GM23248 (cell line): Measurements from ENCODE around the gene HPDL. TPM values are rescaled to one million over a fixed set of nuclear protein-coding genes. Genes with fewer than 3 reads are reported as not detected.

Source experiments
- DNase-seq: peaks from one replicate; pipeline ENCODE4 v3.0.0-alpha.2; 2015
- H2AFZ ChIP-seq: fragments of 200-600 bp; sonication (generic); 2 replicates; pipeline ENCODE4 v1.6.1; 2016; ENCODE audit warnings: antibody characterized with exemption
- H3F3A ChIP-seq: fragments of 200-600 bp; sonication (generic); 2 replicates; pipeline ENCODE4 v1.6.1; 2016; ENCODE audit warnings: mild to moderate bottlenecking, antibody characterized with exemption, mixed run types; ENCODE audit not compliant: insufficient read depth
- H3K27ac ChIP-seq: fragments of 200-600 bp; sonication (generic); 2 replicates; pipeline ENCODE4 v1.5.1; 2016; ENCODE audit warnings: mild to moderate bottlenecking
- H3K27me3 ChIP-seq: fragments of 200-600 bp; sonication (generic); replicated peaks from 2 replicates; pipeline ENCODE4 v1.6.1; 2016; ENCODE audit warnings: mild to moderate bottlenecking; ENCODE audit not compliant: insufficient read depth
- H3K36me3 ChIP-seq: fragments of 200-600 bp; sonication (generic); 2 replicates; pipeline ENCODE4 v1.6.1; 2016; ENCODE audit warnings: low read depth, mild to moderate bottlenecking
- H3K4me1 ChIP-seq: fragments of 200-600 bp; sonication (generic); 2 replicates; pipeline ENCODE4 v1.6.1; 2016; ENCODE audit warnings: mild to moderate bottlenecking; ENCODE audit not compliant: insufficient read depth
- H3K4me2 ChIP-seq: fragments of 200-600 bp; sonication (generic); one replicate; pipeline ENCODE4 v1.6.1; 2016; ENCODE audit warnings: mild to moderate bottlenecking; ENCODE audit not compliant: unreplicated experiment
- H3K4me3 ChIP-seq: fragments of 200-600 bp; sonication (generic); 2 replicates; pipeline ENCODE4 v1.5.1; 2016; ENCODE audit warnings: mild to moderate bottlenecking
- H3K79me2 ChIP-seq: fragments of 200-600 bp; sonication (generic); 2 replicates; pipeline ENCODE4 v1.6.1; 2016; ENCODE audit warnings: mild to moderate bottlenecking; ENCODE audit not compliant: insufficient read depth
- H3K9ac ChIP-seq: fragments of 200-600 bp; sonication (generic); 2 replicates; pipeline ENCODE4 v1.6.1; 2016; ENCODE audit warnings: mild to moderate bottlenecking
- H3K9me2 ChIP-seq: fragments of 200-600 bp; sonication (generic); 2 replicates; pipeline ENCODE4 v1.6.1; 2016; ENCODE audit warnings: mixed run types, mild to moderate bottlenecking, moderate library complexity; ENCODE audit not compliant: insufficient read depth
- H3K9me3 ChIP-seq: fragments of 200-600 bp; sonication (generic); one replicate; pipeline ENCODE4 v1.6.1; 2017; ENCODE audit warnings: low read depth
- H4K20me1 ChIP-seq: fragments of 200-600 bp; sonication (generic); 2 replicates; pipeline ENCODE4 v1.6.0; 2016; ENCODE audit not compliant: insufficient read depth
- EZH2 ChIP-seq: fragments of 200-600 bp; sonication (generic); IDR thresholded peaks from 2 replicates; pipeline ENCODE4 v1.6.1; 2018; ENCODE audit warnings: antibody characterized with exemption, mild to moderate bottlenecking; ENCODE audit not compliant: insufficient read depth, poor library complexity, severe bottlenecking
- EZH2phosphoT487 ChIP-seq: fragments of 200-600 bp; sonication (generic); IDR thresholded peaks from 2 replicates; pipeline ENCODE4 v1.6.1; 2018; ENCODE audit warnings: antibody characterized with exemption, moderate library complexity, mild to moderate bottlenecking, low read depth; ENCODE audit not compliant: insufficient read depth
- WGBS, 2 experiments: methylation state at CpG; one replicate each; pipeline ENCODE4 v1.1.6; 2015 to 2017; ENCODE audit warnings: low lambda C conversion rate in 2 of 2, low coverage in 1 of 2; ENCODE audit errors: missing lambda C conversion rate in 2 of 2; 5-methylcytosine and 5-hydroxymethylcytosine counted together
- in situ Hi-C: fragments of 300-500 bp; cut with MboI; formaldehyde crosslinking; loops from 2 replicates; pipeline ENCODE4 v1.15.0; 2020
- polyA plus RNA-seq: library from polyadenylated mRNA; unstranded; fragments of >200 nt; fragmentation: Nextera tagmentation; extraction: Ambion mirVana; gene quantifications from 2 replicates; pipeline ENCODE4 v1.2.1, GENCODE V29; 2016
- total RNA-seq: library from RNA; depleted of rRNA; stranded (reverse); fragments of >200 nt; shearing (Covaris generic); gene quantifications from 2 replicates; pipeline ENCODE4 v1.2.3, GENCODE V29; 2014

Gene HPDL
- total and polyA plus RNA-seq, 2 experiments from 2014 or later, result 1.2 to 3.7 TPM

- TF ChIP-seq EZH2, result no peak
- no peak for TF ChIP-seq EZH2phosphoT487
- H3K4me2 ChIP-seq, result no peak overlapping the region
- in situ Hi-C loops, result no loop called here
- no peak overlapping the region for H2AFZ ChIP-seq
- H4K20me1 ChIP-seq, result no peaks in the 10 kb centered on the region
- no peaks in the 10 kb centered on the region for H3K9me2 ChIP-seq
- H3K27ac ChIP-seq, result no peak overlapping the region
- H3K9ac ChIP-seq, result no peak overlapping the region
- no peaks in the 10 kb centered on the region for H3K27me3 ChIP-seq
- no peaks in the 10 kb centered on the region for H3K9me3 ChIP-seq
- H3K36me3 ChIP-seq, result no peaks in the 10 kb centered on the region
- no peak for DNase-seq
- H3K79me2 ChIP-seq, result peaks cover 15% of the 10 kb centered on the region; the same call in 1 of the 2 replicates
- no peak overlapping the region for H3K4me3 ChIP-seq
- 0 out of 2 replicates have a peak, but pooled peaks cover 3% of the 10 kb centered on the region for H3K4me1 ChIP-seq
- 97 to 100% methylated on average over 7 to 10 of the region's 10 CpGs for WGBS, 2 experiments
- no peaks in the 10 kb centered on the region for H3F3A ChIP-seq
Measured at GRCh38 chr1:45332346-45332720, 5.6 kb downstream of the HPDL start.

DNA sequence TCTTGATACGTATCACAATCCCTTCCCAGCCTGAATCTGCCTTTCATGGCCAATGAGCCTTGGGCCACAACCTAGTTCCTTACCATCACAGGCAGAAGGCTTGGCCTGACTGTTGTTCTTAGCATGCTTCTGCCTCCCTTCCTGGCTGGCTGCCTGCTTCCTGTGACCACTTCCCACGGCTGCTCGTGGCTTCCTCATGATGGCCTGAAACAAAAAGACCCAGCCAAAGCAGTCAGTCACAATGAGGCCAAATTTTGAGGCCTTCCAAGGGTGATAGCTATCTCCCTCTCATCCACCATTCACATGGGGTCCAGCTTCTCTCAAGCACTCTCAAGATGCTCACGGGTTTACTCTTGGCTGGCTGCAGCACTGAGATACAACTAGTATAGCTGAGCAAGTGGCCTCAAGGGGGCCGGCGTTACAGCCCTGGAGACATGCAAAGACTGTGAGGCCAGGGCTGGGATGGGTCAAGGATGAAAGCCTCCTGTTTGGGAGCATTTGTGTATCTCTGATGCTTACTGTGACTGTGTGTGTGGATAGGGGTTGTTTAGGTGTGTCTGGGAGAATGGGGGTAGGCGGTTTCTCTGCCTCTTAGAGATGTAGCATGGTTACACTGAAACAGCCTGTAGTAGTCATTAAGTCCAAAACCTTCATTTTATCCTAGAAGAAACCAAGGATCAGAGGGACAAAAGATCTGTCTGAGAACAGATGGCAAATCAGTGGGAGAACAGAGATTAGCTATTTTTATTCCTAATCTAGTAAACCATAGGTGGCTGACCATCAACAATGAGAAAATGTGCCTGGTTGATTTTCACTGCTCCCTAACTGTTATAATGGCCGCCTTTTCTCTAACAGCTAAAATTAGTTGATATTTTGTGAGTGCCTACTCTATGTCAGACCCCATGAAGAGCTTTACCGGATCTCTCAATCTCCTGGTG lies 7.9 kb downstream of the HPDL start:
- Histone ChIP-seq H2AFZ (no peak overlapping the region), H4K20me1 (no peaks in the 10 kb centered on the region), H3K36me3 (no peaks in the 10 kb centered on the region), H3K27ac (no peak overlapping the region), H3K9me3 (no peaks in the 10 kb centered on the region), H3K4me2 (no peak overlapping the region), H3K27me3 (no peaks in the 10 kb centered on the region), H3K9ac (no peak overlapping the region), H3K4me3 (no peak overlapping the region), H3K9me2 (no peaks in the 10 kb centered on the region), H3F3A (peaks cover 9% of the 10 kb centered on the region), H3K79me2 (peaks cover 31% of the 10 kb centered on the region), H3K4me1 (peaks cover 9% of the 10 kb centered on the region; the same call in 1 of the 2 replicates)
- TF ChIP-seq EZH2phosphoT487, result no peak
- TF ChIP-seq EZH2, result no peak
- DNase-seq, result no peak
- in situ Hi-C loops, result no loop called here
- WGBS, 2 experiments, result 68 to 74% methylated on average over 9 of the region's 9 CpGs

GRCh38 chr1:45335855-45336324 lies 9.2 kb downstream of the HPDL start:
- 97 to 98% methylated on average over 4 of the region's 4 CpGs for WGBS, 2 experiments
- no peaks in the 10 kb centered on the region for H3K27me3 ChIP-seq
- no peak overlapping the region for H3K9ac ChIP-seq
- peaks cover 9% of the 10 kb centered on the region for H3K4me1 ChIP-seq
- H3K4me2 ChIP-seq, result no peak overlapping the region
- no peak overlapping the region for H2AFZ ChIP-seq
- H3K4me3 ChIP-seq, result no peak overlapping the region
- no peak overlapping the region for H3K27ac ChIP-seq
- no peak for DNase-seq
- H3K79me2 ChIP-seq, result peaks cover 35% of the 10 kb centered on the region
- no peaks in the 10 kb centered on the region for H3K9me3 ChIP-seq
- in situ Hi-C loops, result no loop called here
- TF ChIP-seq EZH2, result no peak
- TF ChIP-seq EZH2phosphoT487, result no peak
- H3K9me2 ChIP-seq, result no peaks in the 10 kb centered on the region
- H3F3A ChIP-seq, result peaks cover 16% of the 10 kb centered on the region
- no peaks in the 10 kb centered on the region for H3K36me3 ChIP-seq
- H4K20me1 ChIP-seq, result no peaks in the 10 kb centered on the region

- in situ Hi-C loops, result no loop called here
Measured at GRCh38 chr1:45337630-45338325, 11.1 kb downstream of the HPDL start.

More at GRCh38 chr1:45337630-45338325, 11.1 kb downstream of the HPDL start:
- Histone ChIP-seq H3K36me3 (peaks cover 6% of the 10 kb centered on the region; the same call in 1 of the 2 replicates), H3K4me3 (no peak overlapping the region), H3K27ac (no peak overlapping the region), H2AFZ (no peak overlapping the region), H3K9ac (no peak overlapping the region), H3F3A (peaks cover 18% of the 10 kb centered on the region), H4K20me1 (no peaks in the 10 kb centered on the region), H3K9me2 (no peaks in the 10 kb centered on the region), H3K4me1 (peaks cover 16% of the 10 kb centered on the region), H3K27me3 (no peaks in the 10 kb centered on the region), H3K9me3 (no peaks in the 10 kb centered on the region), H3K79me2 (peaks cover 54% of the 10 kb centered on the region), H3K4me2 (no peak overlapping the region)
- TF ChIP-seq EZH2phosphoT487 (no peak), EZH2 (no peak)
- no peak for DNase-seq
- 81 to 86% methylated on average over 3 of the region's 3 CpGs for WGBS, 2 experiments
